OCI-LY7 (cell line): ENCODE measurements around the gene ZDHHC1.

Experiments used
- CTCF ChIP-seq: fragments of 200-600 bp; sonication (generic); conservative IDR thresholded peaks from 2 replicates; pipeline ENCODE4 v1.5.1; 2014; ENCODE audit warnings: mild to moderate bottlenecking, antibody characterized with exemption, low read length, moderate library complexity, mixed read lengths
- EZH2phosphoT487 ChIP-seq: fragments of 200-600 bp; sonication (generic); IDR thresholded peaks from 2 replicates; pipeline ENCODE4 v1.6.1; 2018; ENCODE audit warnings: low read depth, borderline replicate concordance, mild to moderate bottlenecking, mixed run types, antibody characterized with exemption, low read length, moderate library complexity, mixed read lengths

GRCh38 chr16:67399218-67399733 is 17.0 kb downstream of the ZDHHC1 start:
- TF ChIP-seq CTCF = peak; percentile 78
- TF ChIP-seq EZH2phosphoT487 = no peak
